RCC 7860 (cell line): Measurements from ENCODE around the gene JAKMIP2.

Experiments
- DNase-seq: peaks from one replicate; pipeline ENCODE4 v3.0.0-alpha.2; 2015; ENCODE audit warnings: low spot score
- FAIRE-seq: peaks from 2 replicates; lab custom pipeline; 2012; peaks lifted over from hg19 to GRCh38; lab: Jason Lieb, UNC

The JAKMIP2 gene

GRCh38 chr5:147789820-147790219 lies 7.3 kb upstream of the JAKMIP2 start:
- FAIRE-seq (no peak), DNase-seq (no peak)

- DNase-seq: no peak
- no peak for FAIRE-seq
These were observed 5.5 kb upstream of the JAKMIP2 start for GRCh38 chr5:147788023-147788422.

- FAIRE-seq (no peak), DNase-seq (no peak)
These were observed 3.6 kb upstream of the JAKMIP2 start for GRCh38 chr5:147786142-147786541.

- FAIRE-seq (no peak), DNase-seq (no peak)
These were observed 1.8 kb upstream of the JAKMIP2 start for GRCh38 chr5:147784146-147784987.

GRCh38 chr5:147780924-147781573 lies 1.5 kb downstream of the JAKMIP2 start:
- DNase-seq (no peak), FAIRE-seq (no peak)

GRCh38 chr5:147779694-147780093 lies 2.8 kb downstream of the JAKMIP2 start:
- DNase-seq (no peak), FAIRE-seq (no peak)

- DNase-seq (no peak), FAIRE-seq (no peak)
These were observed 5.5 kb downstream of the JAKMIP2 start for GRCh38 chr5:147776989-147777388.

GRCh38 chr5:147773587-147773986 lies 8.9 kb downstream of the JAKMIP2 start:
- DNase-seq (no peak), FAIRE-seq (no peak)

- FAIRE-seq (no peak), DNase-seq (no peak)
These were observed 9.4 kb downstream of the JAKMIP2 start for GRCh38 chr5:147773139-147773538.

GRCh38 chr5:147767048-147767447 lies 15.5 kb downstream of the JAKMIP2 start:
- no peak for DNase-seq
- no peak for FAIRE-seq

GRCh38 chr5:147763791-147764525 lies 18.6 kb downstream of the JAKMIP2 start:
- peak; percentile 55 for DNase-seq
- no peak for FAIRE-seq

- no peak for DNase-seq
- no peak for FAIRE-seq
These were observed 22.2 kb downstream of the JAKMIP2 start for GRCh38 chr5:147760086-147760875.

GRCh38 chr5:147759441-147759840 lies 23.1 kb downstream of the JAKMIP2 start:
- FAIRE-seq: no peak

GRCh38 chr5:147756566-147756965 lies 26.0 kb downstream of the JAKMIP2 start:
- DNase-seq (no peak), FAIRE-seq (no peak)

More at GRCh38 chr5:147759441-147759840, 23.1 kb downstream of the JAKMIP2 start:
- DNase-seq: no peak

GRCh38 chr5:147754372-147755122 lies 28.0 kb downstream of the JAKMIP2 start:
- FAIRE-seq: no peak

GRCh38 chr5:147753765-147754164 lies 28.8 kb downstream of the JAKMIP2 start:
- DNase-seq: no peak
- no peak for FAIRE-seq

More at GRCh38 chr5:147754372-147755122, 28.0 kb downstream of the JAKMIP2 start:
- DNase-seq: no peak

GRCh38 chr5:147752666-147753290 lies 29.8 kb downstream of the JAKMIP2 start:
- no peak for DNase-seq
- FAIRE-seq: no peak

GRCh38 chr5:147752033-147752432 lies 30.5 kb downstream of the JAKMIP2 start:
- DNase-seq (no peak), FAIRE-seq (no peak)

GRCh38 chr5:147751156-147751830 lies 31.2 kb downstream of the JAKMIP2 start:
- FAIRE-seq (no peak), DNase-seq (no peak)
